IMR-90 (cell line): Measurements from ENCODE around the gene DHRS12. TPM values are rescaled to one million over a fixed set of nuclear protein-coding genes. Genes with fewer than 3 reads are reported as not detected.

Source experiments
- ATAC-seq: fragments of 200-7000 bp; cut with Tn5 transposase; 2 replicates; pipeline ENCODE4 v1.9.1; 2020; ENCODE audit warnings: low read depth, mild to moderate bottlenecking, moderate library complexity
- BruUV-seq: library from RNA; stranded (reverse); fragments of 400-500 nt; replicated peaks from 2 replicates; lab custom pipeline; 2021; lab: Mats Ljungman, UMichigan
- CTCF ChIA-PET: fragments of 300-600 bp; formaldehyde crosslinking; extraction: SDS; loops from one replicate; lab custom pipeline; 2021; ENCODE audit warnings: antibody characterized with exemption; lab: Yijun Ruan, JAX
- POLR2A ChIA-PET: fragments of 300-600 bp; sonication (Branson Sonifier 250); formaldehyde crosslinking; loops from one replicate; lab custom pipeline; 2022; ENCODE audit warnings: antibody characterized with exemption; ENCODE audit not compliant: unreplicated experiment; lab: Charles Lee
- DNase-seq: peaks from one replicate; pipeline ENCODE4 v3.0.0; 2013
- H2AFZ ChIP-seq: replicated peaks from 2 replicates; pipeline ENCODE3; 2013; ENCODE audit warnings: low read length, mild to moderate bottlenecking; ENCODE audit not compliant: poor library complexity
- H2AK5ac ChIP-seq: 2 replicates; pipeline ENCODE4 v1.6.1; 2013; ENCODE audit warnings: low read depth, low read length, inconsistent platforms
- H2AK9ac ChIP-seq: replicated peaks from 2 replicates; pipeline ENCODE3; 2013; ENCODE audit warnings: mild to moderate bottlenecking, low read depth, low read length, moderate library complexity; ENCODE audit not compliant: poor library complexity
- H2BK120ac ChIP-seq: 2 replicates; pipeline ENCODE4 v1.6.1; 2013; ENCODE audit warnings: low read depth, low read length, inconsistent platforms
- H2BK15ac ChIP-seq: 3 replicates; pipeline ENCODE4 v1.6.1; 2013; ENCODE audit warnings: low read depth, low read length, inconsistent platforms
- H2BK20ac ChIP-seq: 2 replicates; pipeline ENCODE4 v1.6.1; 2013; ENCODE audit warnings: low read depth, mild to moderate bottlenecking, inconsistent platforms, low read length, moderate library complexity
- H2BK5ac ChIP-seq: 2 replicates; pipeline ENCODE4 v1.6.1; 2013; ENCODE audit warnings: mild to moderate bottlenecking, low read depth, low read length, inconsistent platforms; ENCODE audit not compliant: poor library complexity, severe bottlenecking
- H3K14ac ChIP-seq: replicated peaks from 2 replicates; pipeline ENCODE4 v1.6.1; 2013; ENCODE audit warnings: low read depth, low read length, inconsistent platforms
- H3K18ac ChIP-seq: 2 replicates; pipeline ENCODE4 v1.6.1; 2013; ENCODE audit warnings: low read depth, low read length, control low read depth
- H3K23ac ChIP-seq: 2 replicates; pipeline ENCODE4 v1.6.1; 2013; ENCODE audit warnings: low read depth, low read length, inconsistent platforms
- H3K27ac ChIP-seq: 2 replicates; pipeline ENCODE4 v1.5.1; 2013; ENCODE audit warnings: mild to moderate bottlenecking, control low read depth, low read length; ENCODE audit not compliant: insufficient read depth
- H3K27me3 ChIP-seq: 2 replicates; pipeline ENCODE4 v1.6.1; 2013; ENCODE audit warnings: low read length; ENCODE audit not compliant: control insufficient read depth, insufficient read depth
- H3K36me3 ChIP-seq: 2 replicates; pipeline ENCODE4 v1.6.1; 2013; ENCODE audit warnings: low read length, mixed read lengths; ENCODE audit not compliant: control insufficient read depth, insufficient read depth
- H3K4ac ChIP-seq: 2 replicates; pipeline ENCODE4 v1.6.1; 2013; ENCODE audit warnings: low read depth, low read length, inconsistent platforms
- H3K4me1 ChIP-seq: 2 replicates; pipeline ENCODE4 v1.6.1; 2013; ENCODE audit warnings: low read length, mixed read lengths; ENCODE audit not compliant: control insufficient read depth, insufficient read depth
- H3K4me2 ChIP-seq: 2 replicates; pipeline ENCODE4 v1.6.1; 2013; ENCODE audit warnings: low read depth, mild to moderate bottlenecking, control low read depth, low read length, moderate library complexity
- H3K4me3 ChIP-seq: 2 replicates; pipeline ENCODE4 v1.5.1; 2013; ENCODE audit warnings: low read depth, mild to moderate bottlenecking, control low read depth, low read length, moderate library complexity; ENCODE audit not compliant: insufficient read depth
- H3K56ac ChIP-seq: 2 replicates; pipeline ENCODE4 v1.6.1; 2013; ENCODE audit warnings: low read length, inconsistent platforms; ENCODE audit not compliant: insufficient read depth; ENCODE audit errors: extremely low read depth
- H3K79me1 ChIP-seq, 2 experiments: 2 replicates each; pipeline ENCODE4 v1.6.1; 2013; ENCODE audit warnings: low read length in 2 of 2, inconsistent platforms in 1 of 2, low read depth in 1 of 2
- H3K9ac ChIP-seq: 2 replicates; pipeline ENCODE4 v1.6.1; 2013; ENCODE audit warnings: low read depth, low read length, control low read depth
- H3K9me1 ChIP-seq: 2 replicates; pipeline ENCODE4 v1.6.1; 2013; ENCODE audit warnings: low read length, inconsistent platforms; ENCODE audit not compliant: insufficient read depth
- H3K9me3 ChIP-seq: 2 replicates; pipeline ENCODE4 v1.6.1; 2013; ENCODE audit warnings: low read length; ENCODE audit not compliant: control insufficient read depth, insufficient read depth
- H4K20me1 ChIP-seq: 2 replicates; pipeline ENCODE4 v1.6.1; 2013; ENCODE audit warnings: low read length, inconsistent platforms; ENCODE audit not compliant: insufficient read depth
- H4K5ac ChIP-seq: 2 replicates; pipeline ENCODE4 v1.6.1; 2013; ENCODE audit warnings: mild to moderate bottlenecking, low read depth, low read length, control low read depth
- H4K8ac ChIP-seq, 2 experiments: 2 replicates each; pipeline ENCODE4 v1.6.1; 2013; ENCODE audit warnings: low read depth in 2 of 2, low read length in 2 of 2, control low read depth in 1 of 2, inconsistent platforms in 1 of 2
- H4K91ac ChIP-seq: 2 replicates; pipeline ENCODE4 v1.6.1; 2013; ENCODE audit warnings: low read depth, low read length, inconsistent platforms; ENCODE audit not compliant: insufficient read depth
- RAD21 ChIP-seq: IDR thresholded peaks from 2 replicates; pipeline ENCODE4 v1.6.1; 2012; ENCODE audit warnings: low read length, improper control_type of control experiment
- SMC3 ChIP-seq: fragments of 150-350 bp; IDR thresholded peaks from 2 replicates; pipeline ENCODE4 v1.6.1; 2016; ENCODE audit warnings: low read depth, mild to moderate bottlenecking, antibody characterized with exemption, low read length, moderate library complexity
- WGBS, 2 experiments: methylation state at CpG; one replicate each; pipeline versions ENCODE4 v1.1.5 to v1.1.7; 2013; ENCODE audit warnings: missing lambda C conversion rate in 2 of 2; ENCODE audit not compliant: insufficient read length in 1 of 2; ENCODE audit errors: extremely low coverage in 2 of 2; 5-methylcytosine and 5-hydroxymethylcytosine counted together
- dilution Hi-C: fragments of 300-500 bp; cut with HindIII; formaldehyde crosslinking; loops from one replicate; pipeline ENCODE4 v1.14.3; 2018; ENCODE audit warnings: low sequenced_read_pairs; ENCODE audit not compliant: unreplicated experiment
- in situ Hi-C: fragments of 300-500 bp; cut with MboI; formaldehyde crosslinking; loops from 3 replicates; pipeline ENCODE4 v1.14.3; 2019; ENCODE audit warnings: low sequenced_read_pairs, inconsistent platforms, mixed read lengths
- intact Hi-C: fragments of 100-400 bp; cut with micrococcal nuclease; formaldehyde crosslinking; loops from 2 replicates; pipeline ENCODE4 v1.10.0; 2022
- polyA plus RNA-seq, 3 experiments: library from polyadenylated mRNA; depleted of rRNA; stranded (reverse); fragments of >200 nt; gene quantifications; 2 replicates each; pipeline ENCODE4 v1.2.3, GENCODE V29; 2012; ENCODE audit warnings: low replicate concordance in 1 of 3
- total RNA-seq: library from RNA; depleted of rRNA; stranded (reverse); fragments of >200 nt; gene quantifications from 2 replicates; pipeline ENCODE4 v1.2.3, GENCODE V29; 2012
- TF ChIP-seq, protein P1 (sequence below): conservative IDR thresholded peaks from 2 replicates; pipeline ENCODE4 v1.5.1; 2012; ENCODE audit warnings: mild to moderate bottlenecking, low read depth, low read length, improper control_type of control experiment
- TF ChIP-seq, protein P2 (sequence below): fragments of 150-350 bp; IDR thresholded peaks from 2 replicates; pipeline ENCODE4 v1.6.1; 2016; ENCODE audit warnings: low read depth, mild to moderate bottlenecking, low read length, moderate library complexity, borderline replicate concordance

Gene DHRS12
- total and polyA plus RNA-seq, 2 of the 4 experiments (the other 2 are of a cell fraction): 1.3 to 1.6 TPM

DNA sequence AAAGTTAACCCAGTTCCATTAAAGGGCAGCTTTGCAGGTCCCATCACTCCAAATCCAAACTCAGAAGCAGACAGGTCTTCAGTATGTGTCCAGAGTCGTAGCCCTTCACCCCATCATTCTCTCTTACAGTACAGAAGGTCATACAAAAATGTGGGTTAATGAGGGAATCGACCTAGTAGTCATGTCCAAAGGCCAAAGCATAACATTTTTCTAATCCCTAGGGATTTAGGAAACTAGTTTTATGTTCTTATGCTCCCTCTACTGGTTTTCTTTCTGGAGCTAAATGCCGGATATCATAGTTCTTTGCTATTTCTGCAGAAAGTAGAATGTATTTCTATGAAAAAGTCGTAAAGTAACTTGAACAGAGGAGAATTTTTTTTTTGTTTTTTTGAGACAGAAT is 72.2 kb downstream of the DHRS12 start:
- peaks cover 32% of the 10 kb centered on the region for H3K4me1 ChIP-seq
- ATAC-seq: peak; percentile 25; the same call in 1 of the 2 replicates
- CTCF ChIA-PET: interaction anchor here (0.6 to 0.7 kb wide), 3 partner anchors 13 to 1367 kb away, joined by 3 to 8 read pairs (median 5); no protein-coding TSS in a partner anchor
- H3K18ac ChIP-seq: no peak overlapping the region
- H4K5ac ChIP-seq: no peak overlapping the region
- peak overlapping the region; percentile 44 for H4K91ac ChIP-seq
- TF ChIP-seq RAD21 (peak; percentile 52), SMC3 (peak; percentile 40)
- TF ChIP-seq, protein P1, sequence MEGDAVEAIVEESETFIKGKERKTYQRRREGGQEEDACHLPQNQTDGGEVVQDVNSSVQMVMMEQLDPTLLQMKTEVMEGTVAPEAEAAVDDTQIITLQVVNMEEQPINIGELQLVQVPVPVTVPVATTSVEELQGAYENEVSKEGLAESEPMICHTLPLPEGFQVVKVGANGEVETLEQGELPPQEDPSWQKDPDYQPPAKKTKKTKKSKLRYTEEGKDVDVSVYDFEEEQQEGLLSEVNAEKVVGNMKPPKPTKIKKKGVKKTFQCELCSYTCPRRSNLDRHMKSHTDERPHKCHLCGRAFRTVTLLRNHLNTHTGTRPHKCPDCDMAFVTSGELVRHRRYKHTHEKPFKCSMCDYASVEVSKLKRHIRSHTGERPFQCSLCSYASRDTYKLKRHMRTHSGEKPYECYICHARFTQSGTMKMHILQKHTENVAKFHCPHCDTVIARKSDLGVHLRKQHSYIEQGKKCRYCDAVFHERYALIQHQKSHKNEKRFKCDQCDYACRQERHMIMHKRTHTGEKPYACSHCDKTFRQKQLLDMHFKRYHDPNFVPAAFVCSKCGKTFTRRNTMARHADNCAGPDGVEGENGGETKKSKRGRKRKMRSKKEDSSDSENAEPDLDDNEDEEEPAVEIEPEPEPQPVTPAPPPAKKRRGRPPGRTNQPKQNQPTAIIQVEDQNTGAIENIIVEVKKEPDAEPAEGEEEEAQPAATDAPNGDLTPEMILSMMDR: peak; percentile 53
- TF ChIP-seq, protein P2, sequence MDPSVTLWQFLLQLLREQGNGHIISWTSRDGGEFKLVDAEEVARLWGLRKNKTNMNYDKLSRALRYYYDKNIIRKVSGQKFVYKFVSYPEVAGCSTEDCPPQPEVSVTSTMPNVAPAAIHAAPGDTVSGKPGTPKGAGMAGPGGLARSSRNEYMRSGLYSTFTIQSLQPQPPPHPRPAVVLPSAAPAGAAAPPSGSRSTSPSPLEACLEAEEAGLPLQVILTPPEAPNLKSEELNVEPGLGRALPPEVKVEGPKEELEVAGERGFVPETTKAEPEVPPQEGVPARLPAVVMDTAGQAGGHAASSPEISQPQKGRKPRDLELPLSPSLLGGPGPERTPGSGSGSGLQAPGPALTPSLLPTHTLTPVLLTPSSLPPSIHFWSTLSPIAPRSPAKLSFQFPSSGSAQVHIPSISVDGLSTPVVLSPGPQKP: no peak
- peak overlapping the region; percentile 43 for H2AK9ac ChIP-seq
- H3K79me1 ChIP-seq: peaks cover 38 to 66% of the 10 kb centered on the region in 2 experiments
- H2AFZ ChIP-seq: no peak overlapping the region
- H3K23ac ChIP-seq: peak overlapping the region; percentile 83; the same call in 1 of the 2 replicates
- H3K4me3 ChIP-seq: no peak overlapping the region
- peak overlapping the region; percentile 44 for H3K4ac ChIP-seq
- POLR2A ChIA-PET: interaction anchor here (0.6 kb wide), 1 partner anchor 280 kb away, joined by 3 read pairs; no protein-coding TSS in a partner anchor
- intact Hi-C loops: loop anchor here (2.0 kb wide), 3 partner anchors 87 to 279 kb away; partner anchors contain the start of gene INTS6
- peak overlapping the region; percentile 79; the same call in 2 of the 3 replicates for H2BK15ac ChIP-seq
- no peaks in the 10 kb centered on the region for H3K27me3 ChIP-seq
- H4K8ac ChIP-seq: peak overlapping the region in 1 of 2 experiments; percentile 61; a peak in 1 of 4 replicates
- dilution Hi-C loops: no loop called here
- H3K9ac ChIP-seq: no peak overlapping the region
- H3K4me2 ChIP-seq: no peak overlapping the region
- in situ Hi-C loops: loop anchor here (10.0 kb wide), 1 partner anchor 287 kb away; no protein-coding TSS in a partner anchor
- no peak overlapping the region for H3K56ac ChIP-seq
- no peaks in the 10 kb centered on the region for H3K9me3 ChIP-seq
- no peaks in the 10 kb centered on the region for H3K36me3 ChIP-seq
- 80% methylated on average over 2 of the region's 4 CpGs; no CpG with 5 or more reads in 1 of the 2 experiments for WGBS, 2 experiments
- peak overlapping the region; percentile 48 for H2BK20ac ChIP-seq
- H3K14ac ChIP-seq: peak overlapping the region; percentile 58; the same call in 1 of the 2 replicates
- peak; percentile 54 for DNase-seq
- 0 out of 2 replicates have a peak, but pooled peaks cover 4% of the 10 kb centered on the region for H4K20me1 ChIP-seq
- peaks cover 44% of the 10 kb centered on the region for H3K9me1 ChIP-seq
- H2BK120ac ChIP-seq: peak overlapping the region; percentile 59; the same call in 1 of the 2 replicates
- BruUV-seq: no TSS peak
- peak overlapping the region; percentile 1 for H2BK5ac ChIP-seq
- H3K27ac ChIP-seq: no peak overlapping the region
- H2AK5ac ChIP-seq: peak overlapping the region; percentile 85
